ENCODE measurements around the gene LNX1.

- no peak for TF ChIP-seq POLR2A (IDR thresholded peaks at IDR 0.05; ENCODE audit: low read length)
- TF ChIP-seq GATA1 (IDR thresholded peaks at IDR 0.05; ENCODE audit: low read depth, low read length): no peak
These were observed 100.2 kb downstream of the LNX1 start for GRCh38 chr4:53490965-53491622.
